Activated T-cell treated with anti-CD3 and anti-CD28 coated beads, Interleukin-2, amount 50 U/mL, for 72 hours (primary cell): ENCODE measurements around the gene MYO1B. TPM values are rescaled to one million over a fixed set of nuclear protein-coding genes. Genes with fewer than 3 reads are reported as not detected.

Experiments
- ATAC-seq, 2 donors: fragments of 150-1000 bp; cut with Tn5 transposase; replicated peaks in 1 of 2; 2 replicates each; pipeline ENCODE4 v1.10.0; 2021; ENCODE audit warnings: moderate library complexity in 2 of 2, mild to moderate bottlenecking in 1 of 2
- DNase-seq, 2 donors: peaks; one replicate each; pipeline ENCODE4 v3.0.0; 2021 to 2022; ENCODE audit warnings: mixed read lengths in 1 of 2
- H3K27ac Mint-ChIP-seq: one replicate; pipeline ENCODE4 v1.8.0; 2022; ENCODE audit warnings: mild to moderate bottlenecking, moderate library complexity, mixed read lengths
- H3K27me3 Mint-ChIP-seq: one replicate; pipeline ENCODE4 v1.8.0; 2022; ENCODE audit warnings: low read depth, mixed read lengths
- H3K36me3 Mint-ChIP-seq, 2 donors: one replicate each; pipeline ENCODE4 v1.8.0; 2022; ENCODE audit warnings: mixed read lengths in 2 of 2, mild to moderate bottlenecking in 1 of 2; ENCODE audit not compliant: insufficient read depth in 2 of 2
- H3K4me1 Mint-ChIP-seq: one replicate; pipeline ENCODE4 v1.8.0; 2022; ENCODE audit warnings: low read depth, mixed read lengths
- H3K4me3 Mint-ChIP-seq, 2 donors: one replicate each; pipeline ENCODE4 v1.8.0; 2022; ENCODE audit warnings: mild to moderate bottlenecking in 2 of 2, mixed read lengths in 2 of 2, moderate library complexity in 2 of 2
- H3K9me3 Mint-ChIP-seq, 2 donors: one replicate each; pipeline ENCODE4 v1.8.0; 2022; ENCODE audit warnings: mixed read lengths in 2 of 2
- total RNA-seq, 2 donors: library from RNA; stranded (reverse); gene quantifications; one replicate each; pipeline ENCODE4 v1.2.3, GENCODE V29; 2022

MYO1B gene
- total RNA-seq, 2 donors from 2014 or later: 24.4 to 37.5 TPM

- H3K4me3 Mint-ChIP-seq: no peak overlapping the region
- peaks cover 11 to 12% of the 10 kb centered on the region in 2 donors for H3K9me3 Mint-ChIP-seq
- DNase-seq (no peak), ATAC-seq (no peak)
- no peak overlapping the region for H3K27ac Mint-ChIP-seq
- peaks cover 20 to 33% of the 10 kb centered on the region in 2 donors for H3K36me3 Mint-ChIP-seq
- H3K27me3 Mint-ChIP-seq: no peaks in the 10 kb centered on the region
- peaks cover 30% of the 10 kb centered on the region for H3K4me1 Mint-ChIP-seq
Measured at GRCh38 chr2:191215230-191215629, 30.0 kb upstream of the MYO1B start.

GRCh38 chr2:191215666-191216065, 29.5 kb upstream of the MYO1B start:
- Mint-ChIP-seq H3K36me3 (peaks cover 24 to 34% of the 10 kb centered on the region in 2 donors), H3K27ac (no peak overlapping the region), H3K4me1 (peaks cover 34% of the 10 kb centered on the region), H3K4me3 (no peak overlapping the region), H3K9me3 (peaks cover 12 to 16% of the 10 kb centered on the region in 2 donors), H3K27me3 (no peaks in the 10 kb centered on the region)
- no peak for ATAC-seq
- no peak for DNase-seq

GRCh38 chr2:191217580-191217979, 27.6 kb upstream of the MYO1B start:
- no peak for ATAC-seq
- no peak for DNase-seq
- Mint-ChIP-seq H3K27me3 (no peaks in the 10 kb centered on the region), H3K4me1 (peaks cover 35% of the 10 kb centered on the region), H3K27ac (no peak overlapping the region), H3K36me3 (peaks cover 21 to 22% of the 10 kb centered on the region in 2 donors), H3K4me3 (no peak overlapping the region), H3K9me3 (peaks cover 12 to 17% of the 10 kb centered on the region in 2 donors)

- no peaks in the 10 kb centered on the region for H3K27me3 Mint-ChIP-seq
- DNase-seq: peak; percentile 60 to 61
Measured at GRCh38 chr2:191218292-191218898, 26.8 kb upstream of the MYO1B start.

GRCh38 chr2:191220671-191221070, 24.5 kb upstream of the MYO1B start:
- peaks cover 12 to 14% of the 10 kb centered on the region in 2 donors for H3K9me3 Mint-ChIP-seq
- H3K27me3 Mint-ChIP-seq: no peaks in the 10 kb centered on the region
- H3K36me3 Mint-ChIP-seq: peaks cover 12% of the 10 kb centered on the region in 2 donors
- H3K4me1 Mint-ChIP-seq: peaks cover 35% of the 10 kb centered on the region
- no peak for DNase-seq
- no peak for ATAC-seq
- H3K27ac Mint-ChIP-seq: no peak overlapping the region
- H3K4me3 Mint-ChIP-seq: no peak overlapping the region

More at GRCh38 chr2:191218292-191218898, 26.8 kb upstream of the MYO1B start:
- no peak overlapping the region for H3K27ac Mint-ChIP-seq
- peak; percentile 40 to 49 for ATAC-seq
- H3K9me3 Mint-ChIP-seq: peaks cover 12 to 14% of the 10 kb centered on the region in 2 donors
- peaks cover 16 to 17% of the 10 kb centered on the region in 2 donors for H3K36me3 Mint-ChIP-seq
- no peak overlapping the region for H3K4me3 Mint-ChIP-seq
- peaks cover 35% of the 10 kb centered on the region for H3K4me1 Mint-ChIP-seq

GRCh38 chr2:191221666-191222065, 23.5 kb upstream of the MYO1B start:
- no peaks in the 10 kb centered on the region for H3K27me3 Mint-ChIP-seq
- peaks cover 12% of the 10 kb centered on the region in 2 donors for H3K36me3 Mint-ChIP-seq
- peaks cover 12 to 14% of the 10 kb centered on the region in 2 donors for H3K9me3 Mint-ChIP-seq
- H3K4me3 Mint-ChIP-seq: no peak overlapping the region
- H3K27ac Mint-ChIP-seq: no peak overlapping the region
- ATAC-seq (no peak), DNase-seq (no peak)
- H3K4me1 Mint-ChIP-seq: peaks cover 35% of the 10 kb centered on the region

GRCh38 chr2:191222507-191222906, 22.7 kb upstream of the MYO1B start:
- Mint-ChIP-seq H3K4me3 (no peak overlapping the region), H3K4me1 (peaks cover 33% of the 10 kb centered on the region), H3K9me3 (peaks cover 12 to 14% of the 10 kb centered on the region in 2 donors), H3K27me3 (no peaks in the 10 kb centered on the region), H3K27ac (no peak overlapping the region), H3K36me3 (peaks cover 12% of the 10 kb centered on the region in 2 donors)
- ATAC-seq: no peak
- DNase-seq: no peak

GRCh38 chr2:191222952-191223351, 22.3 kb upstream of the MYO1B start:
- Mint-ChIP-seq H3K4me1 (peaks cover 28% of the 10 kb centered on the region), H3K9me3 (peaks cover 12 to 14% of the 10 kb centered on the region in 2 donors), H3K36me3 (peaks cover 12% of the 10 kb centered on the region in 2 donors), H3K27me3 (no peaks in the 10 kb centered on the region), H3K27ac (no peak overlapping the region), H3K4me3 (no peak overlapping the region)
- ATAC-seq (no peak), DNase-seq (no peak)

- Mint-ChIP-seq H3K27ac (no peak overlapping the region), H3K4me3 (no peak overlapping the region), H3K27me3 (no peaks in the 10 kb centered on the region), H3K4me1 (peaks cover 7% of the 10 kb centered on the region), H3K36me3 (peaks cover 6 to 8% of the 10 kb centered on the region in 2 donors), H3K9me3 (peaks cover 9 to 11% of the 10 kb centered on the region in 2 donors)
- DNase-seq: no peak
- no peak for ATAC-seq
Measured at GRCh38 chr2:191225126-191225525, 20.1 kb upstream of the MYO1B start.

GRCh38 chr2:191225690-191226089, 19.5 kb upstream of the MYO1B start:
- H3K4me1 Mint-ChIP-seq: peaks cover 1% of the 10 kb centered on the region
- no peak for ATAC-seq
- peaks cover under 1 to 3% of the 10 kb centered on the region in 2 donors for H3K36me3 Mint-ChIP-seq
- H3K27ac Mint-ChIP-seq: no peak overlapping the region
- H3K27me3 Mint-ChIP-seq: no peaks in the 10 kb centered on the region
- DNase-seq: no peak
- peaks cover 3 to 7% of the 10 kb centered on the region in 2 donors for H3K9me3 Mint-ChIP-seq
- no peak overlapping the region for H3K4me3 Mint-ChIP-seq

GRCh38 chr2:191226196-191226595, 19.0 kb upstream of the MYO1B start:
- H3K27ac Mint-ChIP-seq: no peak overlapping the region
- DNase-seq (no peak), ATAC-seq (no peak)
- H3K36me3 Mint-ChIP-seq: peaks cover 0 to 2% of the 10 kb centered on the region in 2 donors
- H3K27me3 Mint-ChIP-seq: no peaks in the 10 kb centered on the region
- H3K9me3 Mint-ChIP-seq: peaks cover 2 to 7% of the 10 kb centered on the region in 2 donors
- H3K4me3 Mint-ChIP-seq: no peak overlapping the region
- H3K4me1 Mint-ChIP-seq: no peaks in the 10 kb centered on the region

GRCh38 chr2:191228333-191228732, 16.9 kb upstream of the MYO1B start:
- Mint-ChIP-seq H3K36me3 (no peaks in the 10 kb centered on the region), H3K27ac (no peak overlapping the region), H3K4me1 (no peaks in the 10 kb centered on the region), H3K4me3 (no peak overlapping the region), H3K27me3 (peaks cover 6% of the 10 kb centered on the region), H3K9me3 (no peaks in the 10 kb centered on the region)
- no peak for ATAC-seq
- no peak for DNase-seq

GRCh38 chr2:191228861-191229260, 16.3 kb upstream of the MYO1B start:
- Mint-ChIP-seq H3K4me1 (no peaks in the 10 kb centered on the region), H3K4me3 (no peak overlapping the region), H3K27me3 (peaks cover 6% of the 10 kb centered on the region), H3K27ac (no peak overlapping the region), H3K36me3 (no peaks in the 10 kb centered on the region), H3K9me3 (no peaks in the 10 kb centered on the region)
- no peak for ATAC-seq
- DNase-seq: no peak

GRCh38 chr2:191230174-191230573, 15.0 kb upstream of the MYO1B start:
- Mint-ChIP-seq H3K27ac (no peak overlapping the region), H3K27me3 (peaks cover 6% of the 10 kb centered on the region), H3K9me3 (no peaks in the 10 kb centered on the region), H3K4me1 (no peaks in the 10 kb centered on the region), H3K36me3 (no peaks in the 10 kb centered on the region), H3K4me3 (no peak overlapping the region)
- ATAC-seq (peak; percentile 54 to 55), DNase-seq (no peak)
